A549 (cell line): Measurements from ENCODE around the gene ACYP2.

Experiments used
- CHD4 ChIP-seq: fragments of 200-600 bp; sonication (generic); IDR thresholded peaks from 2 replicates; pipeline ENCODE4 v1.6.1; 2016; ENCODE audit warnings: antibody characterized with exemption, mild to moderate bottlenecking, borderline replicate concordance
- EHF ChIP-seq: fragments of 250-450 bp; sonication (Bioruptor Pico); IDR thresholded peaks from 2 replicates; pipeline ENCODE4 v1.5.0; 2020; ENCODE audit warnings: mild to moderate bottlenecking
- EP300 ChIP-seq, 2 experiments: fragments of >200 bp; sonication (Bioruptor Twin); formaldehyde crosslinking; IDR thresholded peaks; 2 replicates in 1 of 2; 3 replicates in 1 of 2; pipeline ENCODE4 v1.6.1; 2016 to 2017
- FOXS1 ChIP-seq: fragments of 250-450 bp; sonication (Bioruptor Pico); IDR thresholded peaks from 2 replicates; pipeline ENCODE4 v1.5.0; 2020; ENCODE audit warnings: mild to moderate bottlenecking, moderate library complexity
- MAZ ChIP-seq: fragments of 150-350 bp; IDR thresholded peaks from 2 replicates; pipeline ENCODE4 v1.6.1; 2014; ENCODE audit warnings: antibody characterized with exemption, low read depth, low read length, borderline replicate concordance
- POLR2A ChIP-seq: IDR thresholded peaks from 2 replicates; pipeline ENCODE4 v1.6.1; 2012; ENCODE audit warnings: mild to moderate bottlenecking, low read length
- RAD21 ChIP-seq, 2 experiments: fragments of >200 bp in 1 of 2; sonication (Bioruptor Twin) in 1 of 2; formaldehyde crosslinking in 1 of 2; IDR thresholded peaks in 1 of 2; conservative IDR thresholded peaks in 1 of 2; 2 replicates in 1 of 2; 3 replicates in 1 of 2; pipeline ENCODE4 v1.6.1; 2012 to 2018; ENCODE audit warnings: inconsistent platforms in 1 of 2
- RCOR1 ChIP-seq: fragments of 150-350 bp; IDR thresholded peaks from 2 replicates; pipeline ENCODE4 v1.6.1; 2014; ENCODE audit warnings: antibody characterized with exemption, low read length, low read depth
- SMC3 ChIP-seq: fragments of >200 bp; sonication (Bioruptor Twin); formaldehyde crosslinking; IDR thresholded peaks from 3 replicates; pipeline ENCODE4 v1.6.1; 2018; ENCODE audit warnings: inconsistent platforms
- SREBF2 ChIP-seq: fragments of 450-650 bp; IDR thresholded peaks from 2 replicates; pipeline ENCODE4 v1.6.1; 2014; ENCODE audit warnings: mild to moderate bottlenecking, moderate library complexity
- ZFP36 ChIP-seq: fragments of 450-650 bp; IDR thresholded peaks from 2 replicates; pipeline ENCODE4 v1.6.1; 2014; ENCODE audit warnings: borderline replicate concordance; ENCODE audit not compliant: partially characterized antibody
- TF ChIP-seq, protein P1 (sequence below): fragments of >200 bp; sonication (Bioruptor Twin); formaldehyde crosslinking; IDR thresholded peaks from 3 replicates; pipeline ENCODE4 v1.5.1; 2016
- TF ChIP-seq, protein P2 (sequence below): fragments of 200-600 bp; sonication (generic); IDR thresholded peaks from 2 replicates; pipeline ENCODE4 v1.6.1; 2016; ENCODE audit warnings: antibody characterized with exemption, mild to moderate bottlenecking, moderate library complexity
- TF ChIP-seq, protein P3 (sequence below): IDR thresholded peaks from 2 replicates; pipeline ENCODE4 v1.6.1; 2012

DNA sequence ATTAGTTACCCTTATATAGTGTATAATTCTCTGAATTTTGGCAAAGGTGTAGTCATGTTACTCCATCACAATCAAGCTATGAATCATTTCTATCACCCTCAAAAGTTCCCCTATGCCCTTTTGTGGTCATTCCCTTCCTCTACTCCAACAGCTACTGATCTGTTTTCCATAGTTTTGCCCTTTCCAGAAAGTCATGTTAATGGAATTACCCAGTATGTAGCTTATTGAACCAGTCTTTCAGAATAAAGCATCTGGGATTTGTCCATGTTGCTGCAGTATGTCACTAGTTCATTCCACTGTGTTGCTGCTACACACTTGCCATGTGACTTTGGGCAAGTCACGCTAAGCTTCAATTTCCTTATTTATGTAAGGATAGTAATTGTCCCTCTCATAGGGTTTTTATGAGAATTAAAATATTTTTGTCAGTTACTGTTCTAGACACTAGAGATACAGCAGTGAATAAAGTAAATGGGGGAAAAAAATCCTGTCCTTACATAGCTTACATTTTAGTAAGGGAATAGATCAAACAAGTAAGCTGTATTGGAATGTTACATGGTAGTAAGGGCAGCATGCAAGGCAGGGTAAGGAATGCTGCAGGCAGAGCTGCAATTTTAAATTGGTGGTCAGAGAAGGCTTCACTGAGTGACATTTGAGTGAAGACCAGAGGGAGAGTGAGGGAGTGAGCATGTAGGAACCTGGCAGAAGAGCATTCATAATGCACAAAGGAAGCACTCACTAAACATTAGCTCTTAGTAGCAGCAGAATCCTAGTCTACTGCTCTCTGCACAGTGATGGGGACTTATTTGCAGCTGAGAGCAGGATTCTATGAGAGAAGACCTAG lies 220.9 kb downstream of the ACYP2 start:
- TF ChIP-seq, protein P1, sequence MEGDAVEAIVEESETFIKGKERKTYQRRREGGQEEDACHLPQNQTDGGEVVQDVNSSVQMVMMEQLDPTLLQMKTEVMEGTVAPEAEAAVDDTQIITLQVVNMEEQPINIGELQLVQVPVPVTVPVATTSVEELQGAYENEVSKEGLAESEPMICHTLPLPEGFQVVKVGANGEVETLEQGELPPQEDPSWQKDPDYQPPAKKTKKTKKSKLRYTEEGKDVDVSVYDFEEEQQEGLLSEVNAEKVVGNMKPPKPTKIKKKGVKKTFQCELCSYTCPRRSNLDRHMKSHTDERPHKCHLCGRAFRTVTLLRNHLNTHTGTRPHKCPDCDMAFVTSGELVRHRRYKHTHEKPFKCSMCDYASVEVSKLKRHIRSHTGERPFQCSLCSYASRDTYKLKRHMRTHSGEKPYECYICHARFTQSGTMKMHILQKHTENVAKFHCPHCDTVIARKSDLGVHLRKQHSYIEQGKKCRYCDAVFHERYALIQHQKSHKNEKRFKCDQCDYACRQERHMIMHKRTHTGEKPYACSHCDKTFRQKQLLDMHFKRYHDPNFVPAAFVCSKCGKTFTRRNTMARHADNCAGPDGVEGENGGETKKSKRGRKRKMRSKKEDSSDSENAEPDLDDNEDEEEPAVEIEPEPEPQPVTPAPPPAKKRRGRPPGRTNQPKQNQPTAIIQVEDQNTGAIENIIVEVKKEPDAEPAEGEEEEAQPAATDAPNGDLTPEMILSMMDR = no peak
- TF ChIP-seq, protein P2, sequence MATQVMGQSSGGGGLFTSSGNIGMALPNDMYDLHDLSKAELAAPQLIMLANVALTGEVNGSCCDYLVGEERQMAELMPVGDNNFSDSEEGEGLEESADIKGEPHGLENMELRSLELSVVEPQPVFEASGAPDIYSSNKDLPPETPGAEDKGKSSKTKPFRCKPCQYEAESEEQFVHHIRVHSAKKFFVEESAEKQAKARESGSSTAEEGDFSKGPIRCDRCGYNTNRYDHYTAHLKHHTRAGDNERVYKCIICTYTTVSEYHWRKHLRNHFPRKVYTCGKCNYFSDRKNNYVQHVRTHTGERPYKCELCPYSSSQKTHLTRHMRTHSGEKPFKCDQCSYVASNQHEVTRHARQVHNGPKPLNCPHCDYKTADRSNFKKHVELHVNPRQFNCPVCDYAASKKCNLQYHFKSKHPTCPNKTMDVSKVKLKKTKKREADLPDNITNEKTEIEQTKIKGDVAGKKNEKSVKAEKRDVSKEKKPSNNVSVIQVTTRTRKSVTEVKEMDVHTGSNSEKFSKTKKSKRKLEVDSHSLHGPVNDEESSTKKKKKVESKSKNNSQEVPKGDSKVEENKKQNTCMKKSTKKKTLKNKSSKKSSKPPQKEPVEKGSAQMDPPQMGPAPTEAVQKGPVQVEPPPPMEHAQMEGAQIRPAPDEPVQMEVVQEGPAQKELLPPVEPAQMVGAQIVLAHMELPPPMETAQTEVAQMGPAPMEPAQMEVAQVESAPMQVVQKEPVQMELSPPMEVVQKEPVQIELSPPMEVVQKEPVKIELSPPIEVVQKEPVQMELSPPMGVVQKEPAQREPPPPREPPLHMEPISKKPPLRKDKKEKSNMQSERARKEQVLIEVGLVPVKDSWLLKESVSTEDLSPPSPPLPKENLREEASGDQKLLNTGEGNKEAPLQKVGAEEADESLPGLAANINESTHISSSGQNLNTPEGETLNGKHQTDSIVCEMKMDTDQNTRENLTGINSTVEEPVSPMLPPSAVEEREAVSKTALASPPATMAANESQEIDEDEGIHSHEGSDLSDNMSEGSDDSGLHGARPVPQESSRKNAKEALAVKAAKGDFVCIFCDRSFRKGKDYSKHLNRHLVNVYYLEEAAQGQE = no peak
- TF ChIP-seq FOXS1 (no peak), EP300 (IDR thresholded peaks at IDR 0.05) (no peak), SREBF2 (no peak), RAD21 (conservative IDR thresholded peaks at IDR 0.05 in 1 of 2, IDR thresholded peaks at IDR 0.05 in 1 of 2) (no peak), CHD4 (no peak), ZFP36 (no peak), POLR2A (no peak), MAZ (no peak), SMC3 (no peak), RCOR1 (no peak), EHF (CRISPR knock-in tag) (no peak)
- TF ChIP-seq, protein P3, sequence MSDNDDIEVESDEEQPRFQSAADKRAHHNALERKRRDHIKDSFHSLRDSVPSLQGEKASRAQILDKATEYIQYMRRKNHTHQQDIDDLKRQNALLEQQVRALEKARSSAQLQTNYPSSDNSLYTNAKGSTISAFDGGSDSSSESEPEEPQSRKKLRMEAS = no peak
